HCT116 (cell line): Measurements from ENCODE around the gene CCDC174.

ENCODE experiments used
- CTCF ChIP-seq, 3 experiments: fragments of 200-600 bp in 1 of 3; sonication (generic) in 1 of 3; IDR thresholded peaks in 2 of 3; conservative IDR thresholded peaks in 1 of 3; 2 replicates each; pipeline ENCODE4 v1.5.1; 2012 to 2017; ENCODE audit warnings: low read depth in 2 of 3, low read length in 2 of 3, antibody characterized with exemption in 1 of 3, borderline replicate concordance in 1 of 3, control low read depth in 1 of 3, mild to moderate bottlenecking in 1 of 3, mixed read lengths in 1 of 3, mixed run types in 1 of 3, moderate library complexity in 1 of 3; ENCODE audit not compliant: insufficient read depth in 1 of 3
- JUND ChIP-seq: IDR thresholded peaks from 2 replicates; pipeline ENCODE4 v1.6.1; 2012
- MAX ChIP-seq: IDR thresholded peaks from 2 replicates; pipeline ENCODE4 v1.6.1; 2012
- REST ChIP-seq: IDR thresholded peaks from 2 replicates; pipeline ENCODE4 v1.6.1; 2012; ENCODE audit warnings: low read depth
- SP1 ChIP-seq: IDR thresholded peaks from 2 replicates; pipeline ENCODE4 v1.6.1; 2012; ENCODE audit warnings: low read depth
- ZBTB33 ChIP-seq: IDR thresholded peaks from 2 replicates; pipeline ENCODE4 v1.6.1; 2011; ENCODE audit warnings: mild to moderate bottlenecking, low read length, moderate library complexity; ENCODE audit not compliant: insufficient replicate concordance; ENCODE audit errors: extremely low read depth
- ZNF274 ChIP-seq: fragments of 200-500 bp; sonication (Bioruptor generic); IDR thresholded peaks from 2 replicates; pipeline ENCODE4 v1.6.1; 2014; ENCODE audit warnings: mild to moderate bottlenecking, low read depth, low read length, inconsistent platforms

- TF ChIP-seq CTCF (IDR thresholded peaks at IDR 0.05 in 2 of 3, conservative IDR thresholded peaks at IDR 0.05 in 1 of 3; ENCODE audit: borderline replicate concordance in 1 of 3, insufficient read depth in 1 of 3, low read depth in 2 of 3, low read length in 2 of 3) (no peak), ZNF274 (no peak), REST (no peak), SP1 (no peak), MAX (no peak), JUND (no peak), ZBTB33 (no peak)
Observed at GRCh38 chr3:14606669-14607339, 44.8 kb upstream of the CCDC174 start.
